Tibial nerve (tissue), 4 donors: ENCODE results near the gene RPTN.

Experiments used
- CTCF ChIP-seq, 5 experiments: fragments of 200-600 bp in 3 of 5; fragments of 450-650 bp in 2 of 5; sonication (generic) in 3 of 5; IDR thresholded peaks; one replicate each; pipeline ENCODE4 v1.5.1; 2016 to 2019; ENCODE audit warnings: antibody characterized with exemption in 5 of 5, mild to moderate bottlenecking in 3 of 5, moderate library complexity in 2 of 5
- EP300 ChIP-seq, 2 donors: sonication (generic); formaldehyde crosslinking; IDR thresholded peaks; one replicate each; pipeline ENCODE4 v1.6.1; 2017; ENCODE audit warnings: antibody characterized with exemption in 2 of 2, mild to moderate bottlenecking in 1 of 2
- POLR2A ChIP-seq, 2 donors: fragments of 450-650 bp; IDR thresholded peaks; one replicate each; pipeline ENCODE4 v1.6.1; 2017; ENCODE audit warnings: antibody characterized with exemption in 2 of 2, mild to moderate bottlenecking in 2 of 2, moderate library complexity in 2 of 2

GRCh38 chr1:152198982-152199381 lies 40.0 kb upstream of the RPTN start:
- no peak for TF ChIP-seq CTCF (IDR thresholded peaks at IDR 0.05)
- TF ChIP-seq POLR2A (IDR thresholded peaks at IDR 0.05): no peak
- no peak for TF ChIP-seq EP300 (IDR thresholded peaks at IDR 0.05)
